Keratinocyte (primary cell): Measurements from ENCODE around the gene DCHS1. TPM values are rescaled to one million over a fixed set of nuclear protein-coding genes. Genes with fewer than 3 reads are reported as not detected.

Experiments
- DNase-seq: peaks from one replicate; pipeline ENCODE4 v3.0.0-alpha.2; 2011; ENCODE audit warnings: low read depth, missing footprints, low spot score
- FAIRE-seq: peaks from 2 replicates; lab custom pipeline; 2011; peaks lifted over from hg19 to GRCh38; lab: Jason Lieb, UNC
- H2AFZ ChIP-seq: 2 replicates; pipeline ENCODE4 v1.6.0; 2012; ENCODE audit warnings: low read length, control low read depth, inconsistent platforms; ENCODE audit not compliant: control insufficient read depth
- H3K27ac ChIP-seq: 2 replicates; pipeline ENCODE4 v1.5.1; 2011; ENCODE audit warnings: low read length; ENCODE audit not compliant: control insufficient read depth, insufficient read depth
- H3K27me3 ChIP-seq: 3 replicates; pipeline ENCODE4 v1.6.0; 2011; ENCODE audit warnings: low read length; ENCODE audit not compliant: control insufficient read depth, insufficient read depth; ENCODE audit errors: extremely low read depth
- H3K36me3 ChIP-seq, 2 experiments: 2 replicates in 1 of 2; 3 replicates in 1 of 2; pipeline ENCODE4 v1.5.1; 2011; ENCODE audit warnings: low read length in 2 of 2, mild to moderate bottlenecking in 1 of 2; ENCODE audit not compliant: control insufficient read depth in 2 of 2, insufficient read depth in 2 of 2; ENCODE audit errors: extremely low read depth in 1 of 2
- H3K4me1 ChIP-seq: 3 replicates; pipeline ENCODE4 v1.5.1; 2011; ENCODE audit warnings: low read length; ENCODE audit not compliant: control insufficient read depth, insufficient read depth; ENCODE audit errors: extremely low read depth
- H3K4me2 ChIP-seq: 3 replicates; pipeline ENCODE4 v1.6.0; 2011; ENCODE audit warnings: low read depth, low read length; ENCODE audit not compliant: control insufficient read depth, insufficient read depth; ENCODE audit errors: extremely low read depth
- H3K4me3 ChIP-seq, 3 experiments: fragments of 200-600 bp in 1 of 3; sonication (generic) in 1 of 3; 2 replicates in 2 of 3; 3 replicates in 1 of 3; pipeline ENCODE4 v1.5.1; 2011 to 2016; ENCODE audit warnings: low read length in 3 of 3, mild to moderate bottlenecking in 3 of 3, control low read depth in 2 of 3, inconsistent platforms in 1 of 3, low read depth in 1 of 3, mixed read lengths in 1 of 3, mixed run types in 1 of 3, moderate library complexity in 1 of 3; ENCODE audit not compliant: control insufficient read depth in 2 of 3, insufficient read depth in 2 of 3; ENCODE audit errors: extremely low read depth in 1 of 3
- H3K79me2 ChIP-seq: 2 replicates; pipeline ENCODE4 v1.6.0; 2012; ENCODE audit warnings: low read length; ENCODE audit not compliant: control insufficient read depth, insufficient read depth
- H3K9ac ChIP-seq: 3 replicates; pipeline ENCODE4 v1.6.0; 2011; ENCODE audit warnings: low read length; ENCODE audit not compliant: control insufficient read depth, insufficient read depth; ENCODE audit errors: extremely low read depth
- H3K9me1 ChIP-seq: 3 replicates; pipeline ENCODE4 v1.6.0; 2011; ENCODE audit warnings: low read length; ENCODE audit not compliant: control insufficient read depth, insufficient read depth; ENCODE audit errors: extremely low read depth
- H3K9me3 ChIP-seq: 2 replicates; pipeline ENCODE4 v1.5.1; 2012; ENCODE audit warnings: low read depth, low read length; ENCODE audit not compliant: control insufficient read depth
- H4K20me1 ChIP-seq: 3 replicates; pipeline ENCODE4 v1.6.0; 2011; ENCODE audit warnings: low read length; ENCODE audit not compliant: control insufficient read depth, insufficient read depth; ENCODE audit errors: extremely low read depth
- EZH2 ChIP-seq: IDR thresholded peaks from one replicate; pipeline ENCODE4 v1.6.1; 2012; ENCODE audit warnings: inconsistent platforms, mild to moderate bottlenecking, low read length, moderate library complexity
- dilution Hi-C: fragments of 300-500 bp; cut with MboI; formaldehyde crosslinking; loops from one replicate; pipeline ENCODE4 v1.7.0; 2020; ENCODE audit warnings: low sequenced_read_pairs; ENCODE audit not compliant: extremely low pct_ligation_motif_present
- polyA plus RNA-seq, 5 experiments: library from polyadenylated mRNA; depleted of rRNA in 3 of 5; stranded (reverse) in 3 of 5; stranded (forward) in 1 of 5; unstranded in 1 of 5; fragments of >200 nt; gene quantifications; 1 replicate in 1 of 5; 2 replicates in 3 of 5; 3 replicates in 1 of 5; pipeline versions ENCODE4 v1.2.1 to v1.2.3, GENCODE V29; 2011 to 2012; ENCODE audit warnings: missing spikeins in 2 of 5, low read depth in 1 of 5, low replicate concordance in 1 of 5
- TF ChIP-seq, protein P1 (sequence below), 3 experiments: IDR thresholded peaks in 1 of 3; conservative IDR thresholded peaks in 1 of 3; optimal IDR thresholded peaks in 1 of 3; 2 replicates in 2 of 3; 3 replicates in 1 of 3; pipeline versions ENCODE3 to v1.5.1; 2011; ENCODE audit warnings: low read length in 3 of 3, mild to moderate bottlenecking in 3 of 3, moderate library complexity in 2 of 3, control low read depth in 1 of 3, inconsistent platforms in 1 of 3; ENCODE audit not compliant: insufficient read depth in 2 of 3; ENCODE audit errors: extremely low read depth in 1 of 3

Gene DCHS1
- polyA plus RNA-seq, 1 donor (not counting 4 experiments of a cell fraction or from before 2014, with no cell fraction given), result 0.03 TPM

DNA sequence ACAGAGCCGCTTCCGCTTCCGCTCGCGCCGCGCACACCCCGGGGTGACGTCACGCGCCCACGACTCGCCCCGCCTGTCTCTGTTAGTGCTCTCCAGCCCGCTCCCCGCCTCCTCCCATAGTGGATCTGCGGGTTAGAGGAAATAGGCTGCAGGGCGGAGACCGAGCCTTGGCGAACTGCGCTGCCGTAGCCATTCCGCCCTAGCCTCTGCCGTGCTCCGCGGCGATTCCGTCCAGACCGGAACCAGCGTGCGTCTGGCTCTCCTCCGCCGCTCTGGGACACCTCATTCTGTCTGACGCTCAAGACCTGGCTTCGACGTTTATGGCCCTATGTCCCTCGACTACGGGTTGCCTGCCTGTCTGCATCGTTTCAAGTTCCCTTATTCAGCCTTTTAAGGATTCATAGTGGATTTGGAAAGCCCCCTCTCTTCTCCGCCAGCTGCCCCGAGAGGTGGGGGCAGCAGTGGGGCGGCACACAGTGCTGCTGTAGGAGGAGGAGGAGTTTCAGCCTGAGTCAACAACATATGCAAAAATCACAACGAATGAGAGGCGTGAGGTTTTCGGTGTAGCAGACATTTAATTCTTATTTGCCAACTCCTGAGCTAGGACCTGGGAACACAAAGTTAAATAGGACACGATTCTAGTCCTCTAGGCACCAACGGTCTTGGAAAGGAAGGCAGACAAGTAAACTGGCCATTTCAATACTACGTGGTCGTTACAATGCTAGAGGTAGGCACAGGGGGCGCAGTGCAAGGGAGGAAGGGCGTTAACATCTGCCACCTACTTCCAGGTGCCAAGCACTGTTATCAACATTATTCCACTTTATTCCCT lies 43.2 kb downstream of the DCHS1 start, which contains the start of gene TAF10:
Gene TAF10 (minus strand): TSS at position 4 of the 829 bp plus-strand sequence. CDS start 27 bp downstream, outside the sequence.
- no peaks in the 10 kb centered on the region for H3K9me3 ChIP-seq
- peaks cover 28% of the 10 kb centered on the region for H3K79me2 ChIP-seq
- peak within 1 kb of the TSS; percentile 81 for H3K4me2 ChIP-seq
- peak within 1 kb of the TSS; percentile 70 to 83 (median 73) for H3K4me3 ChIP-seq
- no peaks in the 10 kb centered on the region for H4K20me1 ChIP-seq
- H3K9me1 ChIP-seq, result no peaks in the 10 kb centered on the region
- H2AFZ ChIP-seq, result peak within 1 kb of the TSS; percentile 82
- peak within 1 kb of the TSS; percentile 86 for H3K27ac ChIP-seq
- peaks cover 48 to 60% of the 10 kb centered on the region in 2 experiments for H3K36me3 ChIP-seq
- FAIRE-seq (peak; percentile 57), DNase-seq (peak; percentile 54)
- H3K4me1 ChIP-seq, result peaks cover 17% of the 10 kb centered on the region
- no peaks in the 10 kb centered on the region for H3K27me3 ChIP-seq
- TF ChIP-seq, protein P1, sequence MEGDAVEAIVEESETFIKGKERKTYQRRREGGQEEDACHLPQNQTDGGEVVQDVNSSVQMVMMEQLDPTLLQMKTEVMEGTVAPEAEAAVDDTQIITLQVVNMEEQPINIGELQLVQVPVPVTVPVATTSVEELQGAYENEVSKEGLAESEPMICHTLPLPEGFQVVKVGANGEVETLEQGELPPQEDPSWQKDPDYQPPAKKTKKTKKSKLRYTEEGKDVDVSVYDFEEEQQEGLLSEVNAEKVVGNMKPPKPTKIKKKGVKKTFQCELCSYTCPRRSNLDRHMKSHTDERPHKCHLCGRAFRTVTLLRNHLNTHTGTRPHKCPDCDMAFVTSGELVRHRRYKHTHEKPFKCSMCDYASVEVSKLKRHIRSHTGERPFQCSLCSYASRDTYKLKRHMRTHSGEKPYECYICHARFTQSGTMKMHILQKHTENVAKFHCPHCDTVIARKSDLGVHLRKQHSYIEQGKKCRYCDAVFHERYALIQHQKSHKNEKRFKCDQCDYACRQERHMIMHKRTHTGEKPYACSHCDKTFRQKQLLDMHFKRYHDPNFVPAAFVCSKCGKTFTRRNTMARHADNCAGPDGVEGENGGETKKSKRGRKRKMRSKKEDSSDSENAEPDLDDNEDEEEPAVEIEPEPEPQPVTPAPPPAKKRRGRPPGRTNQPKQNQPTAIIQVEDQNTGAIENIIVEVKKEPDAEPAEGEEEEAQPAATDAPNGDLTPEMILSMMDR (optimal IDR thresholded peaks at IDR 0.05 in 1 of 3, IDR thresholded peaks at IDR 0.05 in 1 of 3, conservative IDR thresholded peaks at IDR 0.05 in 1 of 3; ENCODE audit: extremely low read depth in 1 of 3, insufficient read depth in 2 of 3, low read length in 3 of 3), result peak; percentile 35 to 77 (median 50)
- TF ChIP-seq EZH2, result no peak
- peak within 1 kb of the TSS; percentile 84 for H3K9ac ChIP-seq
- dilution Hi-C loops, result no loop called here

DNA sequence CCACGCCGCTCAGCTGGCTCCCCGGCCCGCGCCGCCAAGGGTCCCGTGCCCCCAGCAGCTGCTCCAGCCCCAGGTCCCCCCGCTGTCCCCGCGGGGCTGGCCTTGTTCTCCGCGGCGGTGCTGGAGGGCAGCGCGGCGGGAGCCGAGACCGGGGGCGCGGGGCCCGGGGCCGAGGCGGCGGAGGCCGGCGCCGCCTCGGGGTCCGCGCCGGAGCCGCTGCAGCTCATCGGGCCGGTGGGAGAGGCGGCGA lies 43.7 kb downstream of the DCHS1 start:
- DNase-seq (no peak), FAIRE-seq (no peak)
- peak overlapping the region; percentile 81 for H3K4me2 ChIP-seq
- peak overlapping the region; percentile 86 for H3K27ac ChIP-seq
- H3K27me3 ChIP-seq, result no peaks in the 10 kb centered on the region
- peaks cover 47 to 59% of the 10 kb centered on the region in 2 experiments for H3K36me3 ChIP-seq
- peaks cover 22% of the 10 kb centered on the region for H3K4me1 ChIP-seq
- H2AFZ ChIP-seq, result no peak overlapping the region
- H3K9ac ChIP-seq, result peak overlapping the region; percentile 84
- no peaks in the 10 kb centered on the region for H3K9me1 ChIP-seq
- no peaks in the 10 kb centered on the region for H3K9me3 ChIP-seq
- peak overlapping the region; percentile 70 to 83 (median 73) for H3K4me3 ChIP-seq
- no peaks in the 10 kb centered on the region for H4K20me1 ChIP-seq
- TF ChIP-seq EZH2, result no peak
- TF ChIP-seq, protein P1 (optimal IDR thresholded peaks at IDR 0.05 in 1 of 3, IDR thresholded peaks at IDR 0.05 in 1 of 3, conservative IDR thresholded peaks at IDR 0.05 in 1 of 3; ENCODE audit: extremely low read depth in 1 of 3, insufficient read depth in 2 of 3, low read length in 3 of 3), result no peak
- peaks cover 29% of the 10 kb centered on the region for H3K79me2 ChIP-seq
- dilution Hi-C loops, result no loop called here
